H1 (cell line): ENCODE results near the gene RNASE9. TPM values are rescaled to one million over a fixed set of nuclear protein-coding genes. Genes with fewer than 3 reads are reported as not detected.

Source experiments
- CTCF ChIA-PET: fragments of 300-600 bp; sonication (Branson Sonifier 250); formaldehyde crosslinking; loops from one replicate; lab custom pipeline; 2021; ENCODE audit not compliant: partially characterized antibody; lab: Charles Lee
- POLR2A ChIA-PET: fragments of 300-600 bp; sonication (Branson Sonifier 250); formaldehyde crosslinking; loops from one replicate; lab custom pipeline; 2021; ENCODE audit warnings: inconsistent platforms; ENCODE audit not compliant: partially characterized antibody; lab: Charles Lee
- DNase-seq, 2 experiments: peaks; one replicate each; pipeline versions ENCODE4 v3.0.0 to v3.0.0-alpha.2; 2010 to 2022; ENCODE audit warnings: low spot score in 2 of 2, low read depth in 1 of 2, mixed read lengths in 1 of 2
- FAIRE-seq: peaks from 2 replicates; lab custom pipeline; 2011; peaks lifted over from hg19 to GRCh38; lab: Jason Lieb, UNC
- H2AFZ ChIP-seq: 2 replicates; pipeline ENCODE4 v1.8.1; 2012; ENCODE audit warnings: low read length, inconsistent platforms
- H2AK5ac ChIP-seq: 2 replicates; pipeline ENCODE4 v1.6.1; 2013; ENCODE audit warnings: low read depth, low read length
- H2BK120ac ChIP-seq: replicated peaks from 2 replicates; pipeline ENCODE3; 2013; ENCODE audit warnings: low read depth, low read length, inconsistent platforms
- H2BK12ac ChIP-seq: 2 replicates; pipeline ENCODE4 v1.6.1; 2013; ENCODE audit warnings: low read depth, low read length
- H2BK15ac ChIP-seq: 2 replicates; pipeline ENCODE4 v1.6.1; 2013; ENCODE audit warnings: low read length
- H2BK20ac ChIP-seq: 2 replicates; pipeline ENCODE4 v1.6.1; 2013; ENCODE audit warnings: low read length
- H2BK5ac ChIP-seq: 2 replicates; pipeline ENCODE4 v1.6.1; 2013; ENCODE audit warnings: low read depth, low read length
- H3K14ac ChIP-seq: 2 replicates; pipeline ENCODE4 v1.6.1; 2013; ENCODE audit warnings: inconsistent platforms; ENCODE audit not compliant: insufficient read length
- H3K18ac ChIP-seq: 2 replicates; pipeline ENCODE4 v1.6.1; 2013; ENCODE audit warnings: low read length; ENCODE audit errors: extremely low read depth
- H3K23ac ChIP-seq: 2 replicates; pipeline ENCODE4 v1.6.1; 2013; ENCODE audit warnings: inconsistent platforms; ENCODE audit not compliant: insufficient read length
- H3K23me2 ChIP-seq: 2 replicates; pipeline ENCODE4 v1.6.1; 2013; ENCODE audit warnings: low read depth, low read length
- H3K27ac ChIP-seq: 2 replicates; pipeline ENCODE4 v1.6.1; 2011; ENCODE audit warnings: low read depth, low read length, inconsistent platforms
- H3K27me3 ChIP-seq, 4 experiments: replicated peaks in 1 of 4; 1 replicate in 1 of 4; 2 replicates in 3 of 4; pipeline versions ENCODE4 v1.6.1 to v1.8.1; 2011 to 2013; ENCODE audit warnings: low read length in 3 of 4, mild to moderate bottlenecking in 3 of 4, inconsistent platforms in 2 of 4, mixed read lengths in 2 of 4, moderate library complexity in 1 of 4; ENCODE audit not compliant: control insufficient read depth in 3 of 4, insufficient read depth in 3 of 4; ENCODE audit errors: extremely low read depth in 1 of 4
- H3K36me3 ChIP-seq, 4 experiments: 2 replicates each; pipeline versions ENCODE4 v1.6.1 to v1.8.1; 2011 to 2013; ENCODE audit warnings: mild to moderate bottlenecking in 4 of 4, low read length in 3 of 4, moderate library complexity in 2 of 4, control low read depth in 1 of 4, inconsistent platforms in 1 of 4; ENCODE audit not compliant: insufficient read depth in 4 of 4, control insufficient read depth in 2 of 4
- H3K4ac ChIP-seq: replicated peaks from 2 replicates; pipeline ENCODE3; 2013; ENCODE audit warnings: low read length, low read depth, mixed read lengths, inconsistent platforms; ENCODE audit not compliant: insufficient read length
- H3K4me1 ChIP-seq, 4 experiments: replicated peaks in 1 of 4; 1 replicate in 1 of 4; 2 replicates in 3 of 4; pipeline versions ENCODE4 v1.6.1 to v1.8.1; 2011 to 2013; ENCODE audit warnings: low read length in 3 of 4, inconsistent platforms in 2 of 4, mixed read lengths in 1 of 4; ENCODE audit not compliant: insufficient read depth in 4 of 4, control insufficient read depth in 3 of 4
- H3K4me2 ChIP-seq, 2 experiments: 2 replicates each; pipeline versions ENCODE4 v1.6.1 to v1.8.1; 2011 to 2013; ENCODE audit warnings: low read depth in 2 of 2, low read length in 2 of 2, control low read depth in 1 of 2, inconsistent platforms in 1 of 2, mild to moderate bottlenecking in 1 of 2; ENCODE audit not compliant: insufficient read depth in 1 of 2
- H3K4me3 ChIP-seq, 4 experiments: fragments of 200-600, 300-600 bp in 1 of 4; sonication (generic), shearing (Covaris generic), sonication (Bioruptor Twin) in 1 of 4; 2 replicates each; pipeline versions ENCODE4 v1.5.1 to v1.8.1; 2011 to 2016; ENCODE audit warnings: low read length in 4 of 4, low read depth in 3 of 4, control low read depth in 2 of 4, inconsistent platforms in 2 of 4, mild to moderate bottlenecking in 2 of 4, mixed read lengths in 1 of 4, moderate library complexity in 1 of 4; ENCODE audit not compliant: insufficient read depth in 2 of 4; ENCODE audit errors: extremely low read depth in 1 of 4
- H3K56ac ChIP-seq: replicated peaks from 2 replicates; pipeline ENCODE3; 2013; ENCODE audit warnings: low read depth, mild to moderate bottlenecking, mixed read lengths, low read length, inconsistent platforms; ENCODE audit not compliant: insufficient read length
- H3K79me1 ChIP-seq: 2 replicates; pipeline ENCODE4 v1.6.1; 2013; ENCODE audit warnings: low read depth, low read length, control low read depth
- H3K79me2 ChIP-seq, 2 experiments: 2 replicates each; pipeline versions ENCODE4 v1.6.1 to v1.8.1; 2012 to 2013; ENCODE audit warnings: low read length in 2 of 2, mild to moderate bottlenecking in 2 of 2, inconsistent platforms in 1 of 2; ENCODE audit not compliant: insufficient read depth in 2 of 2, control insufficient read depth in 1 of 2
- H3K9ac ChIP-seq, 4 experiments: replicated peaks in 1 of 4; 1 replicate in 1 of 4; 2 replicates in 3 of 4; pipeline versions ENCODE4 v1.6.1 to v1.8.1; 2011 to 2013; ENCODE audit warnings: low read depth in 3 of 4, low read length in 3 of 4, control low read depth in 2 of 4, mild to moderate bottlenecking in 2 of 4, moderate library complexity in 2 of 4, inconsistent platforms in 1 of 4; ENCODE audit errors: extremely low read depth in 1 of 4
- H3K9me3 ChIP-seq, 2 experiments: 2 replicates each; pipeline versions ENCODE4 v1.6.1 to v1.8.1; 2012 to 2013; ENCODE audit warnings: mild to moderate bottlenecking in 2 of 2, moderate library complexity in 2 of 2, control low read depth in 1 of 2, inconsistent platforms in 1 of 2, low read depth in 1 of 2, low read length in 1 of 2, mixed read lengths in 1 of 2; ENCODE audit not compliant: insufficient read depth in 2 of 2
- H4K20me1 ChIP-seq, 2 experiments: replicated peaks in 1 of 2; 2 replicates each; pipeline versions ENCODE3 to v1.8.1; 2011 to 2013; ENCODE audit warnings: inconsistent platforms in 2 of 2, low read length in 2 of 2, mild to moderate bottlenecking in 1 of 2; ENCODE audit not compliant: insufficient read depth in 2 of 2, control insufficient read depth in 1 of 2
- H4K5ac ChIP-seq: 2 replicates; pipeline ENCODE4 v1.6.1; 2013; ENCODE audit warnings: low read length, low read depth, mixed read lengths, inconsistent platforms; ENCODE audit not compliant: insufficient read length
- H4K8ac ChIP-seq: 2 replicates; pipeline ENCODE4 v1.8.0; 2013; ENCODE audit warnings: mild to moderate bottlenecking, moderate library complexity, low read length, inconsistent platforms; ENCODE audit not compliant: insufficient read depth; ENCODE audit errors: extremely low read depth
- H4K91ac ChIP-seq: replicated peaks from 2 replicates; pipeline ENCODE3; 2013; ENCODE audit warnings: low read length, mixed read lengths, inconsistent platforms; ENCODE audit not compliant: insufficient read length
- ASH2L ChIP-seq: fragments of 200-600, 300-600 bp; sonication (generic); IDR thresholded peaks from one replicate; pipeline ENCODE4 v1.7.1; 2017; ENCODE audit warnings: low read length
- BCL11A ChIP-seq, 2 experiments: IDR thresholded peaks; one replicate each; pipeline ENCODE4 v1.6.1; 2011; ENCODE audit warnings: low read depth in 2 of 2, low read length in 2 of 2, mild to moderate bottlenecking in 2 of 2
- BRCA1 ChIP-seq: IDR thresholded peaks from 2 replicates; pipeline ENCODE4 v1.6.1; 2012; ENCODE audit warnings: low read depth, low read length, improper control_type of control experiment
- CBX5 ChIP-seq: fragments of 300-800, 300-1000 bp; sonication (generic); IDR thresholded peaks from 2 replicates; pipeline ENCODE4 v1.7.1; 2016; ENCODE audit warnings: antibody characterized with exemption, low read length, low read depth
- CEBPB ChIP-seq: IDR thresholded peaks from 2 replicates; pipeline ENCODE4 v1.6.1; 2012; ENCODE audit warnings: low read depth, low read length
- CTBP2 ChIP-seq: IDR thresholded peaks from 2 replicates; pipeline ENCODE4 v1.7.0; 2011; ENCODE audit warnings: borderline replicate concordance, mild to moderate bottlenecking, moderate library complexity, mixed read lengths, low read length; ENCODE audit not compliant: insufficient read depth, insufficient read length
- JUN ChIP-seq: IDR thresholded peaks from 2 replicates; pipeline ENCODE4 v1.6.1; 2011; ENCODE audit warnings: low read depth, mild to moderate bottlenecking, improper control_type of control experiment, low read length
- MAFK ChIP-seq: IDR thresholded peaks from 2 replicates; pipeline ENCODE4 v1.6.1; 2012; ENCODE audit warnings: low read depth, mild to moderate bottlenecking, improper control_type of control experiment, low read length
- NANOG ChIP-seq: IDR thresholded peaks from 2 replicates; pipeline ENCODE4 v1.6.1; 2011; ENCODE audit warnings: low read length, low read depth, mild to moderate bottlenecking, inconsistent platforms; ENCODE audit not compliant: insufficient read depth, poor library complexity, severe bottlenecking
- NRF1 ChIP-seq: IDR thresholded peaks from 2 replicates; pipeline ENCODE4 v1.6.1; 2011; ENCODE audit warnings: mild to moderate bottlenecking, low read depth, low read length, improper control_type of control experiment
- POU5F1 ChIP-seq: IDR thresholded peaks from 2 replicates; pipeline ENCODE4 v1.6.1; 2011; ENCODE audit warnings: low read depth, mild to moderate bottlenecking, low read length, moderate library complexity
- RXRA ChIP-seq: IDR thresholded peaks from 2 replicates; pipeline ENCODE4 v1.6.1; 2011; ENCODE audit warnings: low read depth, mild to moderate bottlenecking, low read length, moderate library complexity; ENCODE audit not compliant: insufficient read depth
- SP1 ChIP-seq: IDR thresholded peaks from 2 replicates; pipeline ENCODE4 v1.6.1; 2011; ENCODE audit warnings: low read depth, low read length
- SP4 ChIP-seq: IDR thresholded peaks from 2 replicates; pipeline ENCODE4 v1.6.1; 2012; ENCODE audit warnings: low read length, inconsistent platforms
- SUZ12 ChIP-seq: fragments of 200-600 bp; sonication (generic); IDR thresholded peaks from 2 replicates; pipeline ENCODE4 v1.6.1; 2012; ENCODE audit warnings: mild to moderate bottlenecking, inconsistent platforms, low read length, moderate library complexity, mixed read lengths
- TBP ChIP-seq: IDR thresholded peaks from 2 replicates; pipeline ENCODE4 v1.6.1; 2011; ENCODE audit warnings: low read depth, low read length, improper control_type of control experiment
- WGBS, 2 experiments: shearing (Covaris generic) in 1 of 2; methylation state at CpG; one replicate each; pipeline versions ENCODE4 v1.1.6 to v1.1.7; 2013 to 2015; ENCODE audit warnings: low lambda C conversion rate in 2 of 2, mixed read lengths in 2 of 2, inconsistent platforms in 1 of 2, low coverage in 1 of 2, missing lambda C conversion rate in 1 of 2; ENCODE audit not compliant: insufficient replicate concordance in 2 of 2, insufficient coverage in 1 of 2, insufficient read length in 1 of 2; ENCODE audit errors: extremely low coverage in 1 of 2, missing lambda C conversion rate in 1 of 2; 5-methylcytosine and 5-hydroxymethylcytosine counted together
- polyA plus RNA-seq, 7 experiments: library from polyadenylated mRNA; depleted of rRNA in 3 of 7; stranded (reverse) in 5 of 7; unstranded in 2 of 7; fragments of >200 nt in 5 of 7; fragments of 200-250 nt in 2 of 7; gene quantifications; 1 replicate in 5 of 7; 2 replicates in 1 of 7; 4 replicates in 1 of 7; pipeline versions ENCODE4 v1.2.1 to v1.2.3, GENCODE V29; 2011 to 2013; ENCODE audit warnings: missing spikeins in 2 of 7, mixed read lengths in 2 of 7
- total RNA-seq: library from RNA; stranded (reverse); fragmentation: NEBNext Ultra II Directional; extraction: Animal tissue kit (Norgen Biotek cat#: 25700); gene quantifications from 2 replicates; pipeline ENCODE4 v1.2.1, GENCODE V29; 2021

The RNASE9 gene
- total and polyA plus RNA-seq, 2 of the 8 experiments (the other 6 are each of a cell fraction or from before 2014, with no cell fraction given) = 0.06 TPM; not detected in 1

DNA sequence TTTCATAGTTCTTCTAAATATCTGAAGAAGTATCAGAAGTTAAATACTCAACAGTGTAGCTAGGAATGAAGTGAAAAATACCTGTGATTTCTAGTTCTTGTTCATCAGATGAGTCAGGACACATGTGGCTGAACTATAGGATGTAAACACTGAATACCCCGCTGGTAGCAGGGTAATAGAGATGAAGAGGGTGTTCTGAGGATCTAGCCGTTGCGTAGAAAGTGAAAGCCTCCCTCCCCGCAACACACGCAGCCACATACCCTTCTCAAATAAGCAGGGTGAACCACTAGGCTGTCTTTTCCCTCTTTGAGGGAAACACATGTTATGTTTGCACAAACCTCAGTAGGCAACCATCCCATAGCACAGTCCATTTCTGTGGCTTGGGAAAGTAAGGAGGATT, 46.8 kb upstream of the RNASE9 start:
- Histone ChIP-seq H3K4me2 (no peak overlapping the region), H3K9me3 (no peaks in the 10 kb centered on the region), H3K56ac (no peak overlapping the region), H3K27me3 (no peaks in the 10 kb centered on the region), H3K23me2 (no peaks in the 10 kb centered on the region), H3K4ac (no peak overlapping the region), H4K5ac (no peak overlapping the region), H3K18ac (no peak overlapping the region), H2BK15ac (no peak overlapping the region), H2AFZ (peak overlapping the region; percentile 66; the same call in 1 of the 2 replicates), H3K27ac (no peak overlapping the region), H4K20me1 (no peaks in the 10 kb centered on the region), H2BK5ac (no peak overlapping the region), H3K14ac (no peak overlapping the region), H4K8ac (no peak overlapping the region), H2AK5ac (no peak overlapping the region), H2BK12ac (no peak overlapping the region), H3K9ac (no peak overlapping the region), H2BK20ac (no peak overlapping the region), H3K23ac (no peak overlapping the region), H3K4me1 (peaks cover 0 to 2% (median 0%) of the 10 kb centered on the region in 4 experiments; a peak in 1 of 7 replicates), H3K79me1 (no peaks in the 10 kb centered on the region), H2BK120ac (no peak overlapping the region), H3K79me2 (no peaks in the 10 kb centered on the region), H3K36me3 (no peaks in the 10 kb centered on the region), H3K4me3 (no peak overlapping the region), H4K91ac (no peak overlapping the region)
- 86% methylated on average over 5 of the region's 5 CpGs; no CpG with 5 or more reads in 1 of the 2 experiments for WGBS, 2 experiments
- DNase-seq (no peak), FAIRE-seq (no peak)
- POLR2A ChIA-PET = interaction anchor here (1.1 to 7.8 kb wide), 6 partner anchors 10 to 275 kb away, joined by 3 to 49 read pairs (median 4); partner anchors contain the start of genes APEX1, OSGEP and PNP
- CTCF ChIA-PET = interaction anchor here (0.9 to 8.9 kb wide), 28 partner anchors 9 to 280 kb away, joined by 3 to 114 read pairs (median 6); partner anchors contain the start of genes APEX1, RNASE11 and TEP1
- TF ChIP-seq BCL11A (IDR thresholded peaks at IDR 0.05; ENCODE audit: low read depth in 2 of 2, low read length in 2 of 2) (no peak), RXRA (no peak), CBX5 (no peak), TBP (no peak), SP1 (no peak), JUN (no peak), MAFK (no peak), SP4 (no peak), SUZ12 (no peak), NANOG (no peak), CEBPB (no peak), CTBP2 (no peak), ASH2L (no peak), BRCA1 (no peak), NRF1 (no peak), POU5F1 (no peak)
